K562 (cell line): ENCODE data around the gene SLX4IP.

Experiments
- CSDE1 ChIP-seq, 2 experiments: fragments of 450-650 bp; IDR thresholded peaks; 2 replicates each; pipeline ENCODE4 v1.6.1; 2016; ENCODE audit warnings: mild to moderate bottlenecking in 1 of 2
- GABPB1 ChIP-seq: sonication (generic); formaldehyde crosslinking; IDR thresholded peaks from 2 replicates; pipeline ENCODE4 v1.8.0; 2022; ENCODE audit warnings: mild to moderate bottlenecking, missing genetic modification reagents
- NFXL1 ChIP-seq: fragments of 450-650 bp; formaldehyde crosslinking; IDR thresholded peaks from 2 replicates; pipeline ENCODE4 v1.4.0; 2021; ENCODE audit warnings: mild to moderate bottlenecking
- RNF2 ChIP-seq: sonication (generic); IDR thresholded peaks from 2 replicates; pipeline ENCODE4 v1.6.1; 2016
- SP1 ChIP-seq: sonication (generic); formaldehyde crosslinking; IDR thresholded peaks from 2 replicates; pipeline ENCODE4 v1.8.1; 2022; ENCODE audit warnings: mild to moderate bottlenecking, missing genetic modification reagents
- TCFL5 ChIP-seq: fragments of 250-450 bp; sonication (Bioruptor Pico); conservative IDR thresholded peaks from 2 replicates; pipeline ENCODE4 v1.6.1; 2021; ENCODE audit warnings: mild to moderate bottlenecking, moderate library complexity, matching md5 sums
- ZBTB11 ChIP-seq, 3 experiments: fragments of 200-800 bp in 1 of 3; fragments of 250-450 bp in 1 of 3; fragments of 450-650 bp in 1 of 3; sonication (Bioruptor Pico) in 1 of 3; sonication (Bioruptor generic) in 1 of 3; formaldehyde crosslinking in 1 of 3; IDR thresholded peaks; 2 replicates each; pipeline versions ENCODE4 v1.6.1 to v1.8.0; 2016 to 2022; ENCODE audit warnings: mild to moderate bottlenecking in 2 of 3, missing genetic modification characterization in 2 of 3, missing compliant biosample characterization in 1 of 3, moderate library complexity in 1 of 3
- ZNF124 ChIP-seq: sonication (generic); formaldehyde crosslinking; IDR thresholded peaks from 2 replicates; pipeline ENCODE4 v1.8.1; 2022; ENCODE audit warnings: missing genetic modification reagents
- ZNF174 ChIP-seq: fragments of 250-450 bp; sonication (Bioruptor Pico); IDR thresholded peaks from 2 replicates; pipeline ENCODE4 v1.4.0; 2020; ENCODE audit warnings: mild to moderate bottlenecking
- ZSCAN32 ChIP-seq: fragments of 450-650 bp; formaldehyde crosslinking; IDR thresholded peaks from 2 replicates; pipeline ENCODE4 v1.4.0; 2020; ENCODE audit warnings: mild to moderate bottlenecking, moderate library complexity
- TF ChIP-seq, protein P1 (sequence below): fragments of 450-650 bp; IDR thresholded peaks from 2 replicates; pipeline ENCODE4 v1.6.1; 2017; ENCODE audit warnings: antibody characterized with exemption
- TF ChIP-seq, protein P2 (sequence below), 2 experiments: fragments of 450-650 bp in 1 of 2; IDR thresholded peaks; 2 replicates each; pipeline ENCODE4 v1.6.1; 2011 to 2017; ENCODE audit warnings: low read depth in 2 of 2, antibody characterized with exemption in 1 of 2, borderline replicate concordance in 1 of 2, low read length in 1 of 2, mild to moderate bottlenecking in 1 of 2, mixed read lengths in 1 of 2; ENCODE audit not compliant: control insufficient read depth in 1 of 2

DNA sequence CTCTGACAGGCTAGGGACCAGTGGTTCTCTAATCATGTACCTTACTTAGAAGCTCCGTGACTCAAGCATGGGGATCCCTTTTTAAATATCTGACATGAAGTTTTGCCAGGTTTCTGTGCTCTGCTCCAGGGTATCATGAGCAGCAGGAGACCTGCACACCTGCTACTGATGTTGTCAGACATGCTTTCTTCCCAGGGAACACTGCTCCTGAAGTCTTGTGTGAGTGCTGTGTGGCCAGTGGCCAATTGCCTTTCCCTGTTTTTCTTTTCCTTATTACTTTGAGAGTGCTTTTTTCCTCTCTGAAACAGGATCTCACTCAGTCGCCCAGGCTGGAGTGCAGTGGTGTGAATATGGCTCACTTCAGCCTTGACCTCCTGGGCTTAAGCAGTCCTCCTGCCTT, 26.4 kb downstream of the SLX4IP start:
- TF ChIP-seq ZNF124 (no peak), ZBTB11 (CRISPR knock-in tag; IDR thresholded peaks at IDR 0.05) (no peak), RNF2 (no peak), NFXL1 (CRISPR knock-in tag) (no peak), GABPB1 (CRISPR knock-in tag) (no peak), CSDE1 (IDR thresholded peaks at IDR 0.05) (no peak), ZSCAN32 (no peak), TCFL5 (no peak), SP1 (CRISPR knock-in tag) (no peak), ZNF174 (no peak)
- TF ChIP-seq, protein P1, sequence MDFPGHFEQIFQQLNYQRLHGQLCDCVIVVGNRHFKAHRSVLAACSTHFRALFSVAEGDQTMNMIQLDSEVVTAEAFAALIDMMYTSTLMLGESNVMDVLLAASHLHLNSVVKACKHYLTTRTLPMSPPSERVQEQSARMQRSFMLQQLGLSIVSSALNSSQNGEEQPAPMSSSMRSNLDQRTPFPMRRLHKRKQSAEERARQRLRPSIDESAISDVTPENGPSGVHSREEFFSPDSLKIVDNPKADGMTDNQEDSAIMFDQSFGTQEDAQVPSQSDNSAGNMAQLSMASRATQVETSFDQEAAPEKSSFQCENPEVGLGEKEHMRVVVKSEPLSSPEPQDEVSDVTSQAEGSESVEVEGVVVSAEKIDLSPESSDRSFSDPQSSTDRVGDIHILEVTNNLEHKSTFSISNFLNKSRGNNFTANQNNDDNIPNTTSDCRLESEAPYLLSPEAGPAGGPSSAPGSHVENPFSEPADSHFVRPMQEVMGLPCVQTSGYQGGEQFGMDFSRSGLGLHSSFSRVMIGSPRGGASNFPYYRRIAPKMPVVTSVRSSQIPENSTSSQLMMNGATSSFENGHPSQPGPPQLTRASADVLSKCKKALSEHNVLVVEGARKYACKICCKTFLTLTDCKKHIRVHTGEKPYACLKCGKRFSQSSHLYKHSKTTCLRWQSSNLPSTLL = no peak
- TF ChIP-seq, protein P2, sequence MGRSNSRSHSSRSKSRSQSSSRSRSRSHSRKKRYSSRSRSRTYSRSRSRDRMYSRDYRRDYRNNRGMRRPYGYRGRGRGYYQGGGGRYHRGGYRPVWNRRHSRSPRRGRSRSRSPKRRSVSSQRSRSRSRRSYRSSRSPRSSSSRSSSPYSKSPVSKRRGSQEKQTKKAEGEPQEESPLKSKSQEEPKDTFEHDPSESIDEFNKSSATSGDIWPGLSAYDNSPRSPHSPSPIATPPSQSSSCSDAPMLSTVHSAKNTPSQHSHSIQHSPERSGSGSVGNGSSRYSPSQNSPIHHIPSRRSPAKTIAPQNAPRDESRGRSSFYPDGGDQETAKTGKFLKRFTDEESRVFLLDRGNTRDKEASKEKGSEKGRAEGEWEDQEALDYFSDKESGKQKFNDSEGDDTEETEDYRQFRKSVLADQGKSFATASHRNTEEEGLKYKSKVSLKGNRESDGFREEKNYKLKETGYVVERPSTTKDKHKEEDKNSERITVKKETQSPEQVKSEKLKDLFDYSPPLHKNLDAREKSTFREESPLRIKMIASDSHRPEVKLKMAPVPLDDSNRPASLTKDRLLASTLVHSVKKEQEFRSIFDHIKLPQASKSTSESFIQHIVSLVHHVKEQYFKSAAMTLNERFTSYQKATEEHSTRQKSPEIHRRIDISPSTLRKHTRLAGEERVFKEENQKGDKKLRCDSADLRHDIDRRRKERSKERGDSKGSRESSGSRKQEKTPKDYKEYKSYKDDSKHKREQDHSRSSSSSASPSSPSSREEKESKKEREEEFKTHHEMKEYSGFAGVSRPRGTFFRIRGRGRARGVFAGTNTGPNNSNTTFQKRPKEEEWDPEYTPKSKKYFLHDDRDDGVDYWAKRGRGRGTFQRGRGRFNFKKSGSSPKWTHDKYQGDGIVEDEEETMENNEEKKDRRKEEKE (IDR thresholded peaks at IDR 0.05; ENCODE audit: borderline replicate concordance in 1 of 2, control insufficient read depth in 1 of 2, low read depth in 2 of 2, low read length in 1 of 2) = no peak
